T-helper 9 cell (primary cell): ENCODE results near the gene KRTAP3-2.

Source experiments
- DNase-seq: peaks from one replicate; pipeline ENCODE4 v3.0.0-alpha.2; 2020

KRTAP3-2 gene

DNA sequence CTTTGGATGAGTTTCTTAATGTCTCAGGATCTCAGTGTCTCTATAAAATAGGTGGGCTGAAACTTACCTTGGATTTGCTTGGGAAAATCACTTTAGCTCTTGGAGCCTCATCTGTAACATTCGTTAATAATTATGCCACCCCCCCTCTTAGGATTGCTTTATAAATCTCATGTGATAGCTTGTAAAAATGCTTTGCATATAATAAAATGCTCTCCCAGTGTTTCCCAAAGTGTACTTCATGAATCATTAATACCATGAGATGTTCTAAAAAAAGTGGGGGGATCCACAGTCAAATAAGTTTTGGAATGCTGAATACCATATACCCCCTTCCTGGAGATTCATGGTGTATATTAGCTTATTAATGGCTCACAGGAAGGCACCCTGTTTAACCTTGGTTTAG lies 38.1 kb downstream of the KRTAP3-2 start:
- DNase-seq = no peak

DNA sequence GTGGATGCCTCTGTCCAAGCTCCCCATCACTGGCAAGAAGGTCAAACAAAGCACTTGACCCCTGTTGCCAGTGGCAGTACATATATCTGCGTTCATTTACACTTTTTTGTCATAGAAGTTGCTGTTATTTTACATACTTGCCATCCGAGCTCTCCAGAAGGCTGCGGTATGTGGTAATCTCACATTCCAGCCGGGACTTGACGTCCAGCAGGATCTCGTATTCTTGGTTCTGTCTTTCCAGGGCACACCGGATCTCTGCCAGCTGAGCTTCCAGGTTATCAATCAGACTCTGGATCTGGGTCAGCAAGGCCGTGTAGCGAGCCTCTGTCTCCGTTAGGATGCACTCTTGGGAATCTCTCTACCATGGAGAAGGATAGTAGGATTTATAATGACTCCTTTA lies 39.6 kb downstream of the KRTAP3-2 start:
- DNase-seq = no peak

DNA sequence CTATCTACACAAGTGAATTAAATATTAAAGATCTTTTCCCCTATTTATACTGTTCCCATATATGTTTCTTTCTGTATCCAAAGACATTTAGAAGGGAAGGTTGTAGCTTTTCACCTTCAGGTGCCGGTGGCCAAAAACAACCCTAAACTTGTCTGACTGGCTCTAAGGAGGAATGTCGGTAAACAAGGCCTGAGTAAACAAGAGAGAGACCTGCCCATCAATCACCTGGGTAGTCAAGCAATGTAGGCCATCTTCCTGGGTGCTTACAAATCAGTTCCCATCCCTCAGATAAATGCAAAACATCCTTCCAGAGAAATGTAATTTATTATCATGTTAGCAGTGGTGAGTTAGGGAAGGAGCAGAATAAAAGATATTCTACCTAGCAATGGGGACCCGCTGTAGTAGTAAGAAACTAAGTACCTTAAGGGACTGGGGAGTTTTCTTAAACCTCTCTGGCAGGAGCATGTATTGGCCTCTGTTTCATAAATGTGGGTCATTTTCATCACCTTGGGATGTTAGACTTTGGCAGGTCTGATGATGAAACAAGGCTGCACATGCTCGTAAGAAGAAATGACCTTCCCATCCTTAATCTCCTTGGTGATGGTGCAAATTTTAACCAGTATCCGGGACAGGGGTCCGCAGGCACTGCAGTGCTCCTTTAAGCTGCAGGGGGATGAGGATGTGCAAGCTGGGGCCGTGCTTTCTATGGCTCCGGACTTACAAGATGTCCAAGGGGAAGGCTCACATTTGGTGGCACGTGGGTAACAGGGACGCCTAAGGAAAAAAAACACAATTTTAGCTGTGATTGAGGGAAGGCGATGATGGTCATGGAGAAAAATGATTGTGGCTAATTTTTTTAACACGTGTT lies 41.4 kb downstream of the KRTAP3-2 start:
- no peak for DNase-seq

DNA sequence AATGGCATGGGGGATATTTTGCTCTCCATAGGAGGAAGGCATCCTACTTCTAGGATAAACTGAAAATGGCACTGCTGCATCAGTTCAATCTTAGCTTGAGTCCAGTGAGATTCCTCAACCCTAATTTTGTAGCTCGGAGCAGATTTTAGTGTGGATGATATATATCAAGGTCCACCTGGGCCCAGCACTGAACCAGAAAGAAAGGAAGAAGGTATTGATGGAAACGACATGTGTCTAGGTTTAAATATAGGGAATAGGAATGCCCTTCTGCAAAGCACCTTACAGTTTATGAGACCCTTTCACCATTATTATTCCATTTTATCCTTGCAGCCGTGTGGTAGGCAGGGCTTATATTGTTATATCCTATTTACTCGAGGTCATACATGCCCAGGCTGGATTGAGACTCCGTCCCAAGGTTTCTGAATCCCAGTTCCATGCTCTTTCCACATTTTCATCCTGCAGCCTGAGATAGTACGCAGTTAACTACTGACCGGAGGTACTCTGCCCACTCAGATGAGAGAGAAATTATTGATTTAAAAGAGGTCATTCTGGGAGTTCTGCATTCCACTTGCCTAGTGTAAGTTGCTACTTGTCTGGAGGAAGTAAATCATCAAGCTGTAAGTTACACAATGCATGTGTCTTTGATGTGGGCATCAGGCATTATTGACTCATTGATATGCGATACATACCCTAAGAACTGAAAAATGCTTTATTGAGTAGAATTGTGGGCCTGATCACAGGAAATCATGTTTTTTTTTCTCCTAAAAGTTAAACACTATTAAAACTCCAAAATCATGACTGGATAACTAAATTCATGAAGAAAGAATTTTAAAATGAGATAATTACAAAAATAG lies 43.1 kb downstream of the KRTAP3-2 start:
- DNase-seq = no peak

DNA sequence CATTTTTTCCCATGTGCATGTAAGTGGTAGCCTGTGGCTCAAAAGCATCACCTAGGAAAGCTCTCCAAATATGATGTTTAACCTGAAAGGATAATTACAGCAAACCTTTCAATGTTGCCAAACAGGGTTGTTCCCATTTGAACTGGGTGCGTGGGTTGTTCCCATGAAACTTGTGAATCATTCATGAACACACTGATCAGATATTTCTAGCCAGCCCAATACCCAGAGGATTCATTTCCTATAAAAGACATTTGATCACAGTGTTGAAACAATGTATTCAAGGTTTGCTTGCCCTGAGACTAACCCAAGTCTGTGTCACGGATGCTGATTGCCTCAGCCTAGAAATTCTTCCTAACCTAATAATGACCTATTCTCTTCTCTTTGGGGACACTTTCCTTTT lies 45.8 kb downstream of the KRTAP3-2 start:
- no peak for DNase-seq

DNA sequence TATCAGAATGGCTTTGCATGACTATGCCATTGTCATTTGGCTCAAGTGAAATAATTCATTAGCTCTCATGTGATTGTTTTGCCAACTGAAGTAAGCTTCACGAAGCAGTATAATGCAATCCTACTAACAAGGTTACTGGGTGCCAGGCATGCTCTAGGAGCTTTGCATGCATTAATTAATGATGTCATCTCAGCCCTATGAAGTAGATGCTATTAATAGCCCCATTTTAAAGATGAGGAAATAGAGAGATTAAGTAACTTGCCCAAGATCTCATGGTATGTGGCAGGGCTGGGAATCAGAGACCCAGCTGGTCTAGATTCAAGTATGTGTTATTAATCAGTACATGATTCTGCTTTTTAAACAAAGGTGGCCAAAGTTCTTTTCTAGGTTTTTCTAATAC lies 47.0 kb downstream of the KRTAP3-2 start:
- DNase-seq = no peak

DNA sequence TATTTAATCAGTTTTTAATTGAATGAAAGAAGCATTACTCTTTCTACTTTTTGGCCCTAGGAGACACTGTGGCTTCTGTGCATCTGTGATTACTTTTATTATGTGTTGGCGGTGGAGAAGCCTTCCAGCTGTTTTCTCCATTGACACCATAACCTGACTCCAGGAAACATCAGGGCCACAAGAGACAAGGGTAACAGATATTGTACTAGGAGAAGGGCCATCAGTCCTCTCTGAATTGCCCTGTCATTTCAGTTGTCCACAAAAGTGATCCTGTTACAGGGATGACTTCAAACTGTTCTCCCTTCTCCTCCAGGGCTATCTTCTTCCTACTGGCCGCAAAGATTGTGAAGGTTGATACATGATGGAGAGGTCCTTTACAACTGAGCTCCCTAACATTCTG lies 47.6 kb downstream of the KRTAP3-2 start:
- DNase-seq = no peak

DNA sequence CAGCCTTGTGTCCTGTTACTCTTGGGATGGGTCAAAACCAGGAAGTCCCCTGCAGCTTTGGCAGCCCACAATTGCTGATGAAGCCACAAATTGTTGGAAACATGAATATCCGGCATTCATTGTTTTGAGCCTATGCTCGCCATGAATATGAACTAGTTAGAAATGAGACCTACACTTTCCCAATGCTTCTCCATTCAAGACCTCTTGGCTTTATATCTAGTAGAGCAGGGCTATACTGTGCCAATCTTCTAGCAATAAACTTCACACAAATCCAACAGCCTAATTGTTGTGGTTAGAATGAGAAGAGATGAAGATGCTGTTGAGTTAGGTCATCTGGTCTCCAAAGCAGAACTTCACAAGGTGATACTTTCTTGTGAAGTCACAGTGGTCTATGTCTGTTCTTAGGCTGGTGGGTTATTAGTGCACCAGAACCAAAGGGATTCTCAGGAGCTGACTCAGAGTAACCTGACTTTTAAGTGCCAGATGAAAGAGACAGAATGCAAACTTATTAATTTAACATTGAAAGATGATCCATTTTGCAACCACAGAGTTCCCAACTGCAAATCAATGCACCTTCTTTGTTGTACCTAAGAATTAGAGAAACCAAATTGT lies 48.6 kb downstream of the KRTAP3-2 start:
- DNase-seq = no peak

DNA sequence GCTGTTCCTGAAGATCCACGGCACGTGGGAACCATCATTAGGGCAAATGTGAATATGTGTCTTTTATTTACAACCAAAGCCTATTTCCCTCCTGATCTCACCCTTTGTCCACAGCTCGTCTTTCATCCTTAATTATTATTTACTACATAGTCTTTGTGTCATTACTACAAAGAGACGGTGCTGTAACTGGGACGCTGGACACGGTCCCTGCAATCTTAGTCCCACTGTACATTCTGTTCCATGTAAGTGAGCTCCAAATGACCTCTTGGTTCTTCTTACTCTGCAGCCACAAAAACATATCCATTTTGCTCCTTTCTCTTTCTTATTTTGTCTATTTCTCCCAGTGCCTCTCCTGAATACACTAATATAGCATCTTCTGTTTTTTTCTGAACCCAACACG lies 49.5 kb downstream of the KRTAP3-2 start:
- no peak for DNase-seq

DNA sequence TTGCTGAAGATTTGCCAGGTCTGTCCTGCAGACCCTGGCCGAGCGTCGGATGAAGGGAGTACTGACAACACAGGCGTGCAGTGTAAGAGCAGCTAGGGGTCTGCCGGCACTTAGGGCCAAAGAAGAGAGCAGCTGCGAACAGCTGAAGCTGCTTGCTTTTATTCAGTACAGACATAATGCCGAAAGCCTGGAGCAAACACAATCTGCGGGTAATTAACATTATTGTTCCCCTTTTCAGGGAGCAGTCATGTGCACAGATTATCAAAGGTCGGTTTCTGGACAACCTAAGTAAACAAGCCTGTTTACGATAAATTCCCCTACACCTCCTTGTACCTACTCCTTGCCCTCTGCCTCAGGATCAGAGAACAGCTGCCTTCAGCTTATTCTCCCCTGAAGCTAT lies 50.3 kb downstream of the KRTAP3-2 start:
- DNase-seq = no peak
